Mononuclear cell (primary cell): ENCODE measurements around the gene AFMID. TPM values are rescaled to one million over a fixed set of nuclear protein-coding genes. Genes with fewer than 3 reads are reported as not detected.
"Not testable (repeated sequence)": the region's sequence is repeated elsewhere in the genome, so short reads cannot be mapped to it uniquely, and the experiment has no call there.

Experiments used
- H3K27me3 ChIP-seq: 2 replicates; pipeline ENCODE4 v1.6.0; 2011; ENCODE audit warnings: low read length, control low read depth; ENCODE audit not compliant: insufficient read depth
- H3K4me1 ChIP-seq: 2 replicates; pipeline ENCODE4 v1.5.1; 2011; ENCODE audit warnings: mild to moderate bottlenecking, low read length, control low read depth; ENCODE audit not compliant: insufficient read depth
- H3K4me3 ChIP-seq: 2 replicates; pipeline ENCODE4 v1.5.1; 2011; ENCODE audit warnings: mild to moderate bottlenecking, low read length, moderate library complexity
- H3K9me3 ChIP-seq: 2 replicates; pipeline ENCODE4 v1.5.1; 2011; ENCODE audit warnings: low read depth, mild to moderate bottlenecking, control low read depth, low read length
- total RNA-seq: library from RNA; depleted of rRNA; stranded (reverse); fragments of >200 nt; gene quantifications from one replicate; pipeline ENCODE4 v1.2.3, GENCODE V29; 2012

Gene AFMID
- total RNA-seq, 1 donor, result 5.0 TPM

GRCh38 chr17:78170692-78171590 lies 16.2 kb upstream of the AFMID start:
- H3K4me3 ChIP-seq, result no peak overlapping the region
- no peaks in the 10 kb centered on the region for H3K9me3 ChIP-seq
- H3K27me3 ChIP-seq, result no peaks in the 10 kb centered on the region
- H3K4me1 ChIP-seq, result peaks cover 74% of the 10 kb centered on the region

- not testable (repeated sequence) for H3K9me3 ChIP-seq, H3K27me3 ChIP-seq, H3K4me3 ChIP-seq
- peaks cover 82% of the 10 kb centered on the region for H3K4me1 ChIP-seq
Observed at GRCh38 chr17:78171591-78172248, 15.4 kb upstream of the AFMID start.

DNA sequence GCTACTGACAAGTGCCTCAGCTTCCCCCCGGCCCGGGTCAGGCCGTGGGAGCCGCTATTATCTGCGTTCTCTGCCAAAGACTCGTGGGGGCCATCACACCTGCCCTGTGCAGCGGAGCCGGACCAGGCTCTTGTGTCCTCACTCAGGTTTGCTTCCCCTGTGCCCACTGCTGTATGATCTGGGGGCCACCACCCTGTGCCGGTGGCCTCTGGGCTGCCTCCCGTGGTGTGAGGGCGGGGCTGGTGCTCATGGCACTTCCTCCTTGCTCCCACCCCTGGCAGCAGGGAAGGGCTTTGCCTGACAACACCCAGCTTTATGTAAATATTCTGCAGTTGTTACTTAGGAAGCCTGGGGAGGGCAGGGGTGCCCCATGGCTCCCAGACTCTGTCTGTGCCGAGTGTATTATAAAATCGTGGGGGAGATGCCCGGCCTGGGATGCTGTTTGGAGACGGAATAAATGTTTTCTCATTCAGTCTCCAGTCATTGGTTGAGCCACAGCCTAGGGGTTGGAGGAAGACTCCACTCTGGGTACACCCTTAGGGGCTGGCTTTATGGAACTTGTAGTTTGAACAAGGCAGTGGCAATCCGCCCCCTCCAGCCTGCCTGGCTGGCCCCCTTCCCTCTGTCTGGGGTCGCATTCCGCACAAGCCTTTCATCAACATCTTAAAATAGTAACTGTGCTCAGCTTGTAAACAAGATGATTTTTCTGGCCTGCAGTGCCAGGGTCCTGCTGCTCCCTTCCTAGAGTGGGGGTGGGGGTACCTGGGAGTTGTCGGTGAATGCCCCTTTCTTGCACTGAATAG lies 14.7 kb upstream of the AFMID start:
- H3K4me1 ChIP-seq, result peaks cover 86% of the 10 kb centered on the region
- no peak overlapping the region for H3K4me3 ChIP-seq
- no peaks in the 10 kb centered on the region for H3K9me3 ChIP-seq
- H3K27me3 ChIP-seq, result no peaks in the 10 kb centered on the region

DNA sequence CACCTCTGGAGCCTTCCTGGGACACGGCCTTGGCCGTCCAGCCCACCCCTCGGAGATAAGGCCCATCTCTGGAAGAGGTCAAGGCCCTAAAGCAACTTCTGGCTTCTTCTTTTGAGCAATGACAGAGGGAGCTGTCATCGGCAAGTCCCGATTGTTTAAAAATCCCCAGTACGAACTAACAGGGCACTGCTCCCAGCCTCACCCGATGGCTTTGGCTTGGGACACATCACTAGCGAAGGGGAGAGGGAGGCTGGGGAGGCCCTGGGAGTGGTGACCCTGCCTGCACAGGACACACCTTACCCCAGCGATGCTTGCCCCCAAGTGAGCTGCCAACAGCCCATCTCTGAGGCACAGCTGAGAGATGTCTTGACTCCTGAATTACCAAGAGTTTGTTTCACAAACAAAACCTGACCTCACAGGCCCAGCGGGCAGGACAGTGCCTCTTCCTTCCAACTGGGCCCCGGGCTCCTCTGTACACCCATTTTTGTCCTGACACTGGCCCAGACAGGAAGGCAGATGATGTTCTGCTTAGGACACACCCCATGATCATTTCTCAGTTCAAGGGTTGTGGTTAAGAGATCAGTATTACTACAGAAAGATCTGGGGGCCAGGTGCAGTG lies 14.0 kb upstream of the AFMID start:
- peaks cover 81% of the 10 kb centered on the region for H3K4me1 ChIP-seq
- no peaks in the 10 kb centered on the region for H3K27me3 ChIP-seq
- H3K4me3 ChIP-seq, result no peak overlapping the region

DNA sequence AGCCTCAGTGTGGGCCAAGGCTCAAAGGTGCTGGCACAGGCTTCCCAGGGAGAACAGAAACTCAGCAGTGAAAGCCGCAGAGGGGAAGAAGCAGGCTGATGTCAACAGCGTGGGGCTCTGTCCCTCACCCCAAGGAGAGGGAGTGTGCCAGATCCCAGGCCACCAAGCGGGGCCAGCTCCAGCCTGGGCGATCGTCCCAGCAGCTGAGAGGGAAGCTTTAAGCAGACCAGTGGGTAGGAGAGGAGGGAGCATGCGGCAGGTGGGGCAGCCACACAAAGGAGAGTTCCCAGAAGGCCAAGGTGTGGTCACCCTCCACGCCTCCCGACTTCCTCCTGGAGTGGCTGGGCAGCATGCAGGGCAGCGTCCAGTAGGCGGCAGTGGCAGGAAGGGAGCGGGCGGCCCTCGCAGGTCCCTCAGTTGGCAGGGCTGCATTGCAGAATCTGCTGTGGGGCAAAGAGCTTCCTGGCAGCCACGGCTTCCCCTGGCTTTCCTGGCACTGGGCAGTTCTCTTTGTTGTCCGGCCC lies 12.8 kb upstream of the AFMID start:
- Histone ChIP-seq H3K4me1 (peaks cover 82% of the 10 kb centered on the region), H3K9me3 (no peaks in the 10 kb centered on the region), H3K27me3 (no peaks in the 10 kb centered on the region), H3K4me3 (no peak overlapping the region)

More for the DNA sequence above, 14.0 kb upstream of the AFMID start:
- no peaks in the 10 kb centered on the region for H3K9me3 ChIP-seq

DNA sequence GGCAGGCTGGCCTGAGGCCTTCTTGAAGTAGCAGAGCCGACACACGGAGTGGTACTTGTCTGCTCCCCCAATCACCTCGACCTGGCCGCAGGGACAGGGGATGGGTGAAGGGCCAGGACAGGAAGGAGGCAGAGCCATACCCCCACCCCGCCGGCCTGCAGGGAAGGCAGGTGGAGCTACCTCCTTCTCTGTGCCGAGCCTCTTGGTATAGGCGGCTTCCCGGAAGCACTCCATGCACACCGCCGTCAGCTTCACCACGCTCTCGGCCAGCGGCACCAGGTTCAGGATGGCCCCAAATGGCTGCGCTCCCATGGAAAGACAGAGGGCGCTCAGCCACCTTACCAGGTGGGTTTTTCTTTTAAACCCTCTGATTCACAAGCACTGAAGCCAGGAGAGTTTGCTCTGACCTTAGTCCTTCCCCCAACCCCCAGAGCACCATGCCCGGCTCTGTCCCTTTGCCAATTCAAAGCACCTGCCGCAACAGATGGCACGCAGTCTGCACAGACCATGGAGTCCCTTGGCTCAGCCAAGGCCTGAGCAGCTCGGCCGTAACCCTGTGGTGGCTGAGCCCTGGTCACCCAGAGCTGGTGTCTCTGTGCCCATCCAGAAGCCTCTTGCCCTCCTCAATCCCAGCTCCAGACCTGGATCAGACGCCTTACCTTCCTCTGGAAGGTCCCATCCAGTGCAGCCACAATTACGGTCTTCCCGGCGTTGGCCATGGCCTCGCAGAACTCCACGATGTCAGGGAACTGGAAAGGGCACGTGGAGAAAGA lies 12.1 kb upstream of the AFMID start:
- H3K4me1 ChIP-seq, result peaks cover 82% of the 10 kb centered on the region
- H3K4me3 ChIP-seq, result no peak overlapping the region
- H3K9me3 ChIP-seq, result no peaks in the 10 kb centered on the region
- H3K27me3 ChIP-seq, result no peaks in the 10 kb centered on the region

DNA sequence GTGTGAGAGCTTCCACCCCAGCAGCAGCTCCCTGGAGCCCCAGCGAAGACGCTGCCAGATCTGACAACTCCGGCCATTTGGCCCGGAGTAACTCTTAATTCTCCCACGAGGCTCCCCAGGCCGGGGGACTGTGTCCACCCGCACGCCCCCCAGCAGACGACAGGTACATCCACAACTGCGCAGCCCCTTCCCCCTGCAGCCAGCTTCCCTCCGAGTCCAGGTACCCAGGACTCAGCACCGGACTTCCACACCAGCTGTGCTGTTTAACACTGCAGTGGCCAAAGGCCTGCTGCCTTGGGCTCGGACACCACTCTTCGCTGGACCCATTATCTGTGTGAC lies 11.6 kb upstream of the AFMID start:
- no peak overlapping the region for H3K4me3 ChIP-seq
- no peaks in the 10 kb centered on the region for H3K27me3 ChIP-seq
- peaks cover 79% of the 10 kb centered on the region for H3K4me1 ChIP-seq
- no peaks in the 10 kb centered on the region for H3K9me3 ChIP-seq

DNA sequence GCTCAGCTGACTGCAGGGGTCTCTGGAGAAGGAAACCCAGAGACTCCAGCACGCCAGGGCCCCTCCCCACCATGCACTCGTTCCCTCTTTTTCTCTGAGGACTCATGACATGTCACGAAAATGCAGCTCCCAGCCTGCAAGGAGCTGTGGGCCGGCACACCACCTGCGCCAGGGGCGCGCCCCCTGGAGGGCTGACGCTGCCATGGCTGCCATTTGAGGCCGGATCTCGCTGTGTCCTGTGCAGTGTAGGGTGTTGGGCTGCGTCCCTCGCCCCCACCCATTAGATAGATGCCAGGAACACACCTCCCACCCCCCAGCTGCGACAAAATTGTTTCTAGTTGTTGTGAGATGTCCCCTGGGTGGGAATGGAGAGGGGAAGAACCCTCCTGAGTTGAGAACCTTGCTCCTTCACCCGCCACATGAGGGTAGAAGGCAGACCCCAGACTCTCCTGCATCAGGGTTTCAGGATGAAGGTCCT lies 10.6 kb upstream of the AFMID start:
- Histone ChIP-seq H3K4me1 (peaks cover 72% of the 10 kb centered on the region), H3K27me3 (no peaks in the 10 kb centered on the region), H3K9me3 (no peaks in the 10 kb centered on the region), H3K4me3 (no peak overlapping the region)

- H3K27me3 ChIP-seq, result no peaks in the 10 kb centered on the region
- no peaks in the 10 kb centered on the region for H3K9me3 ChIP-seq
- no peak overlapping the region for H3K4me3 ChIP-seq
- peaks cover 44% of the 10 kb centered on the region for H3K4me1 ChIP-seq
Observed at GRCh38 chr17:78179372-78179771, 7.8 kb upstream of the AFMID start.

GRCh38 chr17:78180083-78180482 lies 7.1 kb upstream of the AFMID start:
- H3K4me3 ChIP-seq, result no peak overlapping the region

DNA sequence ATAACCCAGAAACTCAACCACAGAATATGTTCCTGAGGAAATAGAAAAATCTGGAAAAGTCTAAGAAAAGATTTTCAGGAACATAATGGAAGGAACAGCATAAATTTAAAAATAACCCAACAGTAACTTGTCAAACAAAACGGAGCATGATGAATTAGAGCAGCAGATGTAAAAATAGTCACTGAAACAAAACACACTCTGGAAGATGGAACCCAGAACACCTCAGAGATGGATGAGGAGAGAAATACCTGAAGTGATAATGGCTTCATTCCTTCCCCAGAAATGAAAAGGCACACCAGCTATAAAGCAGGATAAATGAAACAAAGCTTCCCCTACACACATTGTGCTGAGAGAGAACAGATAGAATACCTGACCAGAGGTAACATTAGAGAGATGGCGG lies 6.7 kb upstream of the AFMID start:
- H3K27me3 ChIP-seq, result no peaks in the 10 kb centered on the region
- H3K4me1 ChIP-seq, result peaks cover 33% of the 10 kb centered on the region
- H3K4me3 ChIP-seq, result no peak overlapping the region
- no peaks in the 10 kb centered on the region for H3K9me3 ChIP-seq

More at GRCh38 chr17:78180083-78180482, 7.1 kb upstream of the AFMID start:
- no peaks in the 10 kb centered on the region for H3K27me3 ChIP-seq
- peaks cover 37% of the 10 kb centered on the region for H3K4me1 ChIP-seq
- H3K9me3 ChIP-seq, result no peaks in the 10 kb centered on the region

- no peaks in the 10 kb centered on the region for H3K9me3 ChIP-seq
- H3K27me3 ChIP-seq, result no peaks in the 10 kb centered on the region
- peaks cover 33% of the 10 kb centered on the region for H3K4me1 ChIP-seq
- H3K4me3 ChIP-seq, result no peak overlapping the region
Observed at GRCh38 chr17:78182504-78182903, 4.7 kb upstream of the AFMID start.

DNA sequence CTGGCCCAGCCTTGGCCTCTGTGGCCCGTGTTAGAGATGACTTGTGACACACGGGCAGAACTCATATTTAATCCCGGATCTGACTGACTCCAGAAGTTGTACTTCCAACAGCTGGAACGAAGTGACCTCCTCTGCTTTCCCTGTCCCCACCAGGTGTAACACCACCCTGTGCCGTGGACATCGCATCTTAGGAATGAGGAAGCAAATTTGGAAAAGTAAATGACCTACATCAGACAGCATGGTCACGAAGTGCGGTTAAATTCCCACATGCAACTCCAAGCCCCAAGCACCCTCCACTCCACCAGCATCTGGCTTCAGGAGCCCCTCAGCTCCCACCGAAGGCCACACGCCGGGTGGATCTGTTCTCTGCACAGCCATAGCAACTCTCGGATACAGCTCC lies 3.2 kb upstream of the AFMID start:
- peaks cover 44% of the 10 kb centered on the region for H3K4me1 ChIP-seq
- no peak overlapping the region for H3K4me3 ChIP-seq

DNA sequence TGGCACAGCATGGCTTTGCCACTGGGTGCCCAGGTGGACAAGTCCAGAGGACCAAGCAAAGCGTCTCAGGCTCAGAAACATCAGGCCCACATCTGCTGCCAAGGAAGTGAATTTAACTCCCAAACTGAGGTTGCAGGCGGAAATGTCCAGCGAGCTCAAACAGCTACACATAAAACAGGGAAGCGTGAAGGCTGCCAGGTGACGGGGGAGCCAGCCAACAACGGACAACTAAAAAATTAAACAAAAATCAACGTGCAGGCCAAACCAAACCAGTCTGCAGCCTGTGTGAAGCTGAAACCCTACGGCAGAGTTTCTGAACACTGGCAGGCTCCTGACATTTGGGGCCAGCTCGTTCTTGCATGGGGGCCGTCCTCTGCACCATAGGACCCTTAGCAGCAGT lies 2.8 kb upstream of the AFMID start:
- Histone ChIP-seq H3K27me3 (no peaks in the 10 kb centered on the region), H3K4me3 (no peak overlapping the region), H3K4me1 (peaks cover 43% of the 10 kb centered on the region), H3K9me3 (no peaks in the 10 kb centered on the region)

More for the DNA sequence above, 3.2 kb upstream of the AFMID start:
- H3K27me3 ChIP-seq, result no peaks in the 10 kb centered on the region
- no peaks in the 10 kb centered on the region for H3K9me3 ChIP-seq
